NCI-H526 (cell line): ENCODE results near the gene MAP3K10.

Experiments
- DNase-seq, 2 experiments: peaks; one replicate each; lab custom pipeline; 2025; lab: John Stamatoyannopoulos, UW

The MAP3K10 gene

GRCh38 chr19:40233811-40234389 is 42.7 kb downstream of the MAP3K10 start:
- DNase-seq, result no peak

GRCh38 chr19:40234429-40235237 is 43.4 kb downstream of the MAP3K10 start:
- no peak for DNase-seq

- DNase-seq, result no peak
Measured at GRCh38 chr19:40235238-40236025, 44.2 kb downstream of the MAP3K10 start.

GRCh38 chr19:40236026-40236355 is 44.8 kb downstream of the MAP3K10 start:
- no peak for DNase-seq

- DNase-seq, result no peak
Measured at GRCh38 chr19:40236366-40236765, 45.1 kb downstream of the MAP3K10 start.

- no peak for DNase-seq
Measured at GRCh38 chr19:40237791-40238190, 46.6 kb downstream of the MAP3K10 start.

GRCh38 chr19:40238775-40239174 is 47.5 kb downstream of the MAP3K10 start:
- DNase-seq, result no peak

- no peak for DNase-seq
Measured at GRCh38 chr19:40239415-40240226, 48.4 kb downstream of the MAP3K10 start.

- DNase-seq, result no peak
Measured at GRCh38 chr19:40240332-40240731, 49.1 kb downstream of the MAP3K10 start.

- DNase-seq, result no peak
Measured at GRCh38 chr19:40241125-40241808, 50.0 kb downstream of the MAP3K10 start.

GRCh38 chr19:40241809-40242384 is 50.7 kb downstream of the MAP3K10 start:
- DNase-seq, result no peak

- DNase-seq, result no peak
Measured at GRCh38 chr19:40242480-40242879, 51.3 kb downstream of the MAP3K10 start.

- DNase-seq, result no peak
Measured at GRCh38 chr19:40243181-40243580, 52.0 kb downstream of the MAP3K10 start.

GRCh38 chr19:40244579-40245317 is 53.5 kb downstream of the MAP3K10 start:
- no peak for DNase-seq

GRCh38 chr19:40245506-40246128 is 54.4 kb downstream of the MAP3K10 start:
- no peak for DNase-seq

- no peak for DNase-seq
Measured at GRCh38 chr19:40246292-40247073, 55.3 kb downstream of the MAP3K10 start.

- no peak for DNase-seq
Measured at GRCh38 chr19:40247178-40247577, 56.0 kb downstream of the MAP3K10 start.

GRCh38 chr19:40247735-40248262 is 56.6 kb downstream of the MAP3K10 start:
- DNase-seq, result no peak

- no peak for DNase-seq
Measured at GRCh38 chr19:40249201-40249600, 58.0 kb downstream of the MAP3K10 start.
